GM13976 (cell line): ENCODE data around the gene DAPK1.

Source experiments
- DNase-seq: peaks from one replicate; pipeline ENCODE4 v3.0.0; 2012; ENCODE audit warnings: low spot score
- in situ Hi-C: fragments of 300-500 bp; cut with MboI; formaldehyde crosslinking; loops from one replicate; pipeline ENCODE4 v1.12.0; 2022; ENCODE audit warnings: low sequenced_read_pairs, mixed read lengths, inconsistent platforms; ENCODE audit not compliant: unreplicated experiment
- TF ChIP-seq, protein P1 (sequence below): IDR thresholded peaks from 2 replicates; pipeline ENCODE4 v1.5.1; 2012; ENCODE audit warnings: borderline replicate concordance, mild to moderate bottlenecking; ENCODE audit not compliant: insufficient read depth; ENCODE audit errors: extremely low read depth, missing control alignments, control extremely low read depth

The DAPK1 gene

DNA sequence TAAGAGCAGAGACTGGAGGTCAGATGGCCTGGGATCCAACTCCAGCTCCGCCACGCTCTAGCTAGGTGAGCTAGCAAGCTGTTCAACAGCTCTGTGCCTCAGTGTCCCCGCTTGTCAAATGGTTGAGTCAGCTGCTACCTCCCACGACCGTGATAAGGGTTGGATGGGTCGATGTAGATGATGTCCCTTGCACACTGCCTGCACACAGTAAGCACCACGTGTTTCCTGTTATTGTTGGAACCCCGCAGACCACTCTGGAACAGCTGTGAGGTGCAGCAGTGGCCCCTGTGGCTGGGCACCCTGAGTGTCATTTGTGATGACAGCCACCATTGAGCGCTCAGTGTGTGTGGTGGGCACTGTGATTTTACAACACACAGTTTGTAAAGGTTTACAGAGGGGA, 174.3 kb downstream of the DAPK1 start:
- TF ChIP-seq, protein P1, sequence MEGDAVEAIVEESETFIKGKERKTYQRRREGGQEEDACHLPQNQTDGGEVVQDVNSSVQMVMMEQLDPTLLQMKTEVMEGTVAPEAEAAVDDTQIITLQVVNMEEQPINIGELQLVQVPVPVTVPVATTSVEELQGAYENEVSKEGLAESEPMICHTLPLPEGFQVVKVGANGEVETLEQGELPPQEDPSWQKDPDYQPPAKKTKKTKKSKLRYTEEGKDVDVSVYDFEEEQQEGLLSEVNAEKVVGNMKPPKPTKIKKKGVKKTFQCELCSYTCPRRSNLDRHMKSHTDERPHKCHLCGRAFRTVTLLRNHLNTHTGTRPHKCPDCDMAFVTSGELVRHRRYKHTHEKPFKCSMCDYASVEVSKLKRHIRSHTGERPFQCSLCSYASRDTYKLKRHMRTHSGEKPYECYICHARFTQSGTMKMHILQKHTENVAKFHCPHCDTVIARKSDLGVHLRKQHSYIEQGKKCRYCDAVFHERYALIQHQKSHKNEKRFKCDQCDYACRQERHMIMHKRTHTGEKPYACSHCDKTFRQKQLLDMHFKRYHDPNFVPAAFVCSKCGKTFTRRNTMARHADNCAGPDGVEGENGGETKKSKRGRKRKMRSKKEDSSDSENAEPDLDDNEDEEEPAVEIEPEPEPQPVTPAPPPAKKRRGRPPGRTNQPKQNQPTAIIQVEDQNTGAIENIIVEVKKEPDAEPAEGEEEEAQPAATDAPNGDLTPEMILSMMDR, result no peak
- in situ Hi-C loops, result loop anchor here (25.0 kb wide), 1 partner anchor 335 kb away; no protein-coding TSS in a partner anchor
- no peak for DNase-seq

DNA sequence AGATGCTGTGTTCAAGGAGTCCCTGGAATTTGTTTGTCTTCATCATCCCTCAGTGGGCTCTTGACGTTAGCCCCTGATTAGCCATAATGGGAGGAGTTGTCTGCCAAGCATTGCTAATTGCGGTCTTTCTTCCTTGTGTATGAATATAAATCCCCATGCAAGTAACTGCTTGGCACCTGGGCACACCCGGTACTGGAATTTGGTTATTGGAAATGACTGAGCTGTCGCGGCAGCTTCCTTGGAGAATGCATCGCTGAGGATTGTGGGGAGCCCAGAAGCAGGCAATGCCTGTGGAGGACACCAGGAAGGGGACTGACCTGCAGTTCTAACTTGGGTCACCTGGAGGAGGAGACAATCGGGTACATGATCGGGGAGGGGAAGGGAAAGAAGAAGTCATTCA, 174.9 kb downstream of the DAPK1 start:
- in situ Hi-C loops, result loop anchor here (25.0 kb wide), 1 partner anchor 335 kb away; no protein-coding TSS in a partner anchor
- no peak for DNase-seq
- TF ChIP-seq, protein P1, result no peak

DNA sequence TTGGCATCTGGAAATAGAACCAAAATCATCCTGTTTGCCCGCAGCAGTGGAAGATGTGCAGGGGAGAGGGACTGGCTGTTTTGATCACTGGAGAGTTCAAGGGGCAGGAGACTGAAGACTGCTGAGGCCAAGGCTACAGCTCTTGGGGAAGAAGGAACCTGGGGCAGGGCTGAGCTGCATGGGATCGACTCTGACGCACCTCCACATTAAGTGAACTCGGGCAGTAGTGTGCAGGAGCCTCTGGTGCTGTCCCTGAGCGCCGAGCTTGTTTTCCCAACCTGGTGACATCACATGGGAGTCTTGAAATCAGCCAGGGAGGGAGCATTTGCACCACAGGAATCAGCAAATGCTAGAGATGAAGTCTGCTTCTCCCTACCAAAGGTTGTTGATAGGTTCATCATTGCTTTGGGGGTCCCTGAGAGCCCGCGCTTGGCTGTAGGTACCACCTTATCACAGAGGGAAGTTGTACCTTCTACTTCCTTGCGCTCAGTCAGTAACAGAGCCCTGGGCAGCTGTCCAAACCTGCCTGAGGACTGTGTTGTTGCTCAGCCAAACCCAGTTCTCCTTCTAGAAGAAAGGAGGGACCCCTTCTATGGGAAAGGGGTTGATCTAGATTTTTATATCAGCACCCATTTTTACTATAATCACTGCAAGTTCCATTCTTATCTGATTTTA, 175.9 kb downstream of the DAPK1 start:
- in situ Hi-C loops, result loop anchor here (25.0 kb wide), 1 partner anchor 336 kb away; no protein-coding TSS in a partner anchor
- no peak for DNase-seq
- TF ChIP-seq, protein P1, result no peak

DNA sequence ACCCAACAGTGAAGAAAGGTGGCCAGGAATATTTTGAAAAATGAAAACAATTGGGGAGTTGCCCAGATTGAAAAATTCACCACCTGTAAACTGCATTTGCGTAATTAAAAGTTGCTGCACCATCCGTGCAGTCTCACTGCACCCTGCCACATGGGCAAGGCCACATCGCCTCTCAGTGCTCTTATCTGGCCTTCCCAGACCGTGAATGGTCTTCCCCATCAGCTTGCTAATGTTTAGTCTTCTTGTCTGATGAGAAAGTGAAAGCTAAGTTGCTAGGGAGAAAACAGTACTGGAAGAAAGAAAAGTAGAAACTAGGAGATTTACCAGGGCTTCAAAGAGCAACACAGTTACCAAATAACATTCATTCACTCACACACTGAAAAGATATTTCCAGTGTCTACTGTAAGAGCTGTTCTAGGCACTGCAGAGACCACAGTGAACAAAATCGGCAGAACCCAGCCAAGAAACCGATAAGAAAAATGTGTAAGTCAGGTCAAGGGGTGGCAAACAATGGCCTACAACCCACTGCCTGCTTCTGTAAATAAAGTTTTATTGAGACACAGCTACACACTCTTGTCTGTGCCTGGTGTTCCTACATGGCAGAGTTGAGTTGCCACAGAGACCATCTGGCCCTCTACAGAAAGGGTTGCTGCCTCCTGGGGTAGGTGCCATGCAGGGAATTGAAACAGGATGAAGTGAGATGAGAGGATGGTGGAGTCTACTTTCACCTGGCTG, 177.1 kb downstream of the DAPK1 start:
- DNase-seq, result no peak
- in situ Hi-C loops, result loop anchor here (25.0 kb wide), 1 partner anchor 337 kb away; no protein-coding TSS in a partner anchor
- TF ChIP-seq, protein P1, result no peak

DNA sequence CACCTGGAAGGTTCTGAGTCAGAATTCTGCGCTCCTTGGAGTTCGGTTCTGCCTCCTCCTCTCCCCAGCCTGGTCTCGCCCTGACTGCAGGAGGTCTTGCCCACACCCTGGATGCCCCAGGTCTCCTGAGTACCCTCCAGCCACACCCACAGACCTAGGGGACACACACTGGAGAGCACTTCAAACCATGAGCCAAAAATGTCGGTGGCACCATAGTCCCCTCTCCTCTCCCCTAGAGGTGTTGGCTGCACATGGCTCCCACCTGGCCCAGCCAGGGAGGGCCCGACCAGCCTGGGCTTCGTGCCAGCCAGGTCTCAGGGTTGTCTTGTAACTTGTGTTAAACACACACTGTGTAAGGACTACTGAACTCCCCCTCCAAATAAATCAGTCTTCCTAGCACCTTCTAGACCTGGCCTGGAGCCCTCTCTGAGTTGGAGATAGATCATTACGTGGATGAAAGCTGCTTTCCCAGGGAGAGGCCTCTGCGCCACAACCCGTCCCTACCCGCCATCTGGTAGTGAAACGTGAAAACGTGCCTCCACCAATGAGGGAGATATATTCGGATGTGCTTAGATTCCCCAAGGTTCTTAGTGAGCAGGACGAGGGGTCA, 178.3 kb downstream of the DAPK1 start:
- in situ Hi-C loops, result no loop called here
- DNase-seq, result no peak
- TF ChIP-seq, protein P1, result no peak

DNA sequence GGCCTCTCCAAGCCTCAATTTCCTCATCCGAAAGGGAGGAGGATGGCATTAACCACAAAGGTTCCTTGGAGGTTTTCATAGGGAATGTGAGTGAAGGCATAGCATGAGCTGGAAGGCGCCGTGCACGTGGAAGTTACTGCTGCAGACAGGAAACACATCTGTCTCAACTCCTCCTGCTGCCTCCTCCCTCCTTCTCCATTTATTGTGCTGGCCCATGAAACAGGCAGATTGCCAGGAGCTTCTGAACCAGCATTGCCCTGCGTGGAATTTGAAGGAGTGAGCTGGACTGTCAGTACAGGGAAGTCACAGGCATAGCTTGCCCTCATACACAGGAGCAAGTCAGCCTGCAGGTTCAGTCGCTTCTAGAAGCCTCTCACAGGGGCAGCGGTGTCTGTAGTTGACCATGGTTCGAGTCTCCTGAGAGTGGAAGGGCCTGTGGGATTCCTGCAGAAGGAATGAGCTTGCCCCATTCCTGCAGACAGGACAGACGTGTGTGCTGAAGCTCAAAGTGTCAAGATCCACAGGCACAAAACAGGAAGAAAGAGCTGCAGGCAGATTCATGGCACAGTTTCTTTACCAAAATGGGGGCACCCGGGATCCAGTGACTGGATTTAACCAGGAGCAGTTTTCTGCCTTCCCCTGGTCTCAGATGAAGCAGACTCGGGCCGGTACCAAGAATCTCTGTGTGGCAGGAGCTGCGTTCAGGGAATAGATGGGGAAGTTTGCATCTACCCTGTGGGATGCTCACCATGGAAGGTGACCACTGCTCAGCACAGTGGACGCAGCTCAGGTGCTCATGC, 179.5 kb downstream of the DAPK1 start:
- DNase-seq, result no peak
- TF ChIP-seq, protein P1, result no peak
- in situ Hi-C loops, result no loop called here
